Activated CD8-positive, alpha-beta memory T cell treated with anti-CD3 and anti-CD28 coated beads, Interleukin-2, amount 50 U/mL, for 4 hours (primary cell): ENCODE results near the gene TMEM59L.
A peak's percentile ranks its signal among the peaks of the same experiment; 100 is the strongest.
"Not testable (repeated sequence)": the region's sequence is repeated elsewhere in the genome, so short reads cannot be mapped to it uniquely, and the experiment has no call there.

Experiments
- DNase-seq: peaks from one replicate; pipeline ENCODE4 v3.0.0-alpha.2; 2020

Gene TMEM59L

GRCh38 chr19:18612772-18613588 is at the start of gene TMEM59L:
Gene TMEM59L, plus strand, starts transcription at chr19:18612870. Its CDS starts 89 bp downstream, at chr19:18612959.
- peak; percentile 52 for DNase-seq

- no peak for DNase-seq
These were observed 45.7 kb upstream of the TMEM59L start for GRCh38 chr19:18566953-18567352.

- DNase-seq: no peak
These were observed 44.3 kb upstream of the TMEM59L start for GRCh38 chr19:18568367-18568766.

DNA sequence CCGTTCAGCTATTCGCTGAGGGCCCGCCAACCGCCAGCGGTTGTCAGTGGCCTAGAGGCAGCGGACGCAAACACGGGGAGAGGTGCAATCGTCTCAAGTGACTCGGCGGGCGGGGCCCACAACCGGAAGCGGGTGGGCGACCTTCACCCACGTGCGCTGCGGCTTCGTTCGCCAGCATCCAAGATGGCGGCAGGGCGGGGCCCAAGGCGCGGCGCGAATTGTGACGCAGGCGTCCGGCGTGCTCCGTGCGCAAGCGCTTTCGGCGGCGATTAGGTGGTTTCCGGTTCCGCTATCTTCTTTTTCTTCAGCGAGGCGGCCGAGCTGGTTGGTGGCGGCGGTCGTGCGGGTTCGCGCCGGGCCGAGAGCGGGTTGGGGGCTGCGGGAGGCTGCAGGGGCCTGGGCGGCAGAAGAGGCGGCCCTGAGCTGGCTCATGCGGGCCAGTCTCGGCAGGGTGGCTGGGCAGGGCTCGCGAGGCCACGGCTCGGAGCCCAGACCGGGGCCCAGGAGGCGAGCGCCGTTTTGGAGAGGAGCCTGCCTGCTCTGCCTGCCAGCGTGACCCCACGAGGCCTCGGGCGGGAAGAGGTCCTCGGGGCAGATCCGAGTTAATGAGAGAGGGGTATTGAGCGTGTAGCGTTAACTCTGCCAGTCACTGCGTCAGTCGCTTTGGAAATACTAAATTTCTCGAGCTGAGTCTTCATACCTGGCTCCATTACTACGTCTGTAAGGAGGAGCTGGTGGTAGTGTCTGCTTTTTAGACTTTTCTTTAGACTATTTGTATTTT is 40.9 kb upstream of the TMEM59L start, which contains the start of gene UBA52:
TSS of gene UBA52 (plus strand) at position 294 of the 781 bp plus-strand sequence. CDS start 1,444 bp downstream, outside the sequence.
- DNase-seq: peak; percentile 98

DNA sequence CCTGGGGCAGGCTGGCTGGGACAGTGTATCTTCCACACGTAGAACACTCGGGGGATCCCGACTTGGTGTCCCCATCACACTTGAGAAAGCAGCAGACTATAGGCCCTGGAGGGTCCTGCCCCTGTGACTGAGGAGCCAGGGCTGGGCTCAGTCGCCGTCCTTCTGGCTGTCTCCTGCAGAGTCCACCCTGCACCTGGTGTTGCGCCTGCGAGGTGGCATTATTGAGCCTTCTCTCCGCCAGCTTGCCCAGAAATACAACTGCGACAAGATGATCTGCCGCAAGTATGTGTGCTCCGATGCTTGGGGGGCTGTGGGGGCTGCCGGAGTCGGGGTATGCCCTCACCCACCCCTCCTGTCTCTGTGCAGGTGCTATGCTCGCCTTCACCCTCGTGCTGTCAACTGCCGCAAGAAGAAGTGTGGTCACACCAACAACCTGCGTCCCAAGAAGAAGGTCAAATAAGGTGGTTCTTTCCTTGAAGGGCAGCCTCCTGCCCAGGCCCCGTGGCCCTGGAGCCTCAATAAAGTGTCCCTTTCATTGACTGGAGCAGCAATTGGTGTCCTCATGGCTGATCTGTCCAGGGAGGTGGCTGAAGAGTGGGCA is 37.9 kb upstream of the TMEM59L start:
- DNase-seq: no peak

GRCh38 chr19:18576383-18576782 is 36.3 kb upstream of the TMEM59L start:
- no peak for DNase-seq

- no peak for DNase-seq
These were observed 35.2 kb upstream of the TMEM59L start for GRCh38 chr19:18577365-18577914.

GRCh38 chr19:18580311-18580710 is 32.4 kb upstream of the TMEM59L start:
- DNase-seq: no peak

DNA sequence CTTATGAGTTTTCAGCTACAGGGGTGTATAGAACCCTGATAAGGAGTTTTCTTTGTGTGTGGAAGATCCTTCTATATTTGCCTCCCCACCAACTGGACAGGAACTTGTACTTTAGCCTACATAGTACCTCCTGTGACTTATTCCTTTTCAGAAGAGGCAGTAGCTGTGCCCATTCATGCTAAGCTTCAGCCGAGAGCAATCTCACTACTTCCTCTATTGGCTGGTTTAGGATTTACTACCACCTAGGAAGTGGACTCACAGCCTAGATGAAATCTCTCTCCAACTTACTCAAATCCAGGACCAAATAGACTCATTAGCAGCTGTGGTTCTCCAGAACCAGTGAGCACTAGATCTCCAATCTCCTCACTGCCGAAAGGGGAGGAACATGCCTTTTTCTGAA is 26.4 kb upstream of the TMEM59L start:
- DNase-seq: no peak

DNA sequence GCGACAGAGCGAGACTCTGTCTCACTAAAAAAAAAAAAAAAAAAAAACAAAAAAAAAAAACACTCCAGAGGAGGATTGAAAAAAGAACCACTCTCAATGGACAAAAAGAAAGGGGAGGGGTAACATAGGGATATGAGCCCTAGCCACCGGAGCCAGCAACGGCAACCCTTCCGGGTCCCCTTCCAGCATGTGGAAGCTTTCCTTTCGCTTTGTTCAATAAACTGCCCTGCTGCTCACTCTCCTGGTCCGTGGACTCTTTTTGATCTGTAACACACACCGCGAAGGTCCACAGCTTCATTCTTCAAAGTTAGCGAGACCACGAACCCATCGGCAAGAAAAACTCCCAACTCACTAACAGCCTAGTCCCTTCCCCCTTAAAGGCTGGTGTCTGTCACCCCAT is 25.1 kb upstream of the TMEM59L start:
- DNase-seq: no peak

- no peak for DNase-seq
These were observed 24.6 kb upstream of the TMEM59L start for GRCh38 chr19:18587962-18588610.

- DNase-seq: peak; percentile 92
These were observed 23.9 kb upstream of the TMEM59L start, which contains the start of gene REX1BD for GRCh38 chr19:18588611-18589379. Gene REX1BD, plus strand, starts transcription at chr19:18588798. Its CDS starts 4 bp downstream, at chr19:18588802.

DNA sequence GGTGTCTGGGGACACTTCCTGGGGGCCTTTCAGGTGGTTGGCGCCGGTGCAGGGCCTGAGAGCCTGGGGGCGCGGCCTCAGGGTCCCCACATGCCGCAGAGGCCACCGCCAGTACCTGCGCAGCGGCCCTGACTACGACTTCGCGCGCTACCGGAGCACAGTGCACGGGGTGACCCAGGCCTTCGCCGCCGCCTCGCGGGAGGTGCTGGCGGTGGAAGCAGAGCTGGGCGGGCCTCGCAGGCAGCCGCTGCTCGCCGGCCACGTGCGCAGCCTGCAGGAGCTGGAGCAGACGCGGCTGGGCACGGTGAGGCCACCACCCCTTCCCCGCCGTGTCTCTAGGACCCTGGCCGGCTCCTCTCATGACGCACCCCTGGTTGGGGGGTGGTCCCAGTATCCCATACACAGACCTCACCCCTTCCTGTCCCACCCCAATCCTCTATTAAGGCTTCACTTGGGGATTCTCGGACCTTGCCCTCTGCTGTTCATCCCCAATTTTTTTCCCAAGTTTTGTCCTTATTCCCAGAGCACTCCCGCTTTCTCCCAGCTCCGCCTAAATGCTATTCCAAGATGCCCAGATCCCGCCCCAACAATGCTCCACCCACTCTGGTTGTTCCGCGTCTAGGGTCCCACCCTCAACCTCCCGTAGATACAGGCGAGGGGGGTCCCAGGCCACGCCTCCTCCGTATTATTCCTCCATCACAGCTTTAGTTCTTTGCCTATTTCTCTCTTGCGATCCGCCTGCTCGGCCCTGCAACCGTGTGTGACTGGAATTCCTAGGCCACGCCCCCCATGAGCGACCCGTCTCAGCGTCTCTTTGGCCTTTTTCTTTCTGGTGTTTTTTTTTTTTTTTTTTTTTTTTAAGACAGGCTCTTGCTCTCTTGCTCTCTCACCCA is 23.0 kb upstream of the TMEM59L start:
- DNase-seq: peak; percentile 67

DNA sequence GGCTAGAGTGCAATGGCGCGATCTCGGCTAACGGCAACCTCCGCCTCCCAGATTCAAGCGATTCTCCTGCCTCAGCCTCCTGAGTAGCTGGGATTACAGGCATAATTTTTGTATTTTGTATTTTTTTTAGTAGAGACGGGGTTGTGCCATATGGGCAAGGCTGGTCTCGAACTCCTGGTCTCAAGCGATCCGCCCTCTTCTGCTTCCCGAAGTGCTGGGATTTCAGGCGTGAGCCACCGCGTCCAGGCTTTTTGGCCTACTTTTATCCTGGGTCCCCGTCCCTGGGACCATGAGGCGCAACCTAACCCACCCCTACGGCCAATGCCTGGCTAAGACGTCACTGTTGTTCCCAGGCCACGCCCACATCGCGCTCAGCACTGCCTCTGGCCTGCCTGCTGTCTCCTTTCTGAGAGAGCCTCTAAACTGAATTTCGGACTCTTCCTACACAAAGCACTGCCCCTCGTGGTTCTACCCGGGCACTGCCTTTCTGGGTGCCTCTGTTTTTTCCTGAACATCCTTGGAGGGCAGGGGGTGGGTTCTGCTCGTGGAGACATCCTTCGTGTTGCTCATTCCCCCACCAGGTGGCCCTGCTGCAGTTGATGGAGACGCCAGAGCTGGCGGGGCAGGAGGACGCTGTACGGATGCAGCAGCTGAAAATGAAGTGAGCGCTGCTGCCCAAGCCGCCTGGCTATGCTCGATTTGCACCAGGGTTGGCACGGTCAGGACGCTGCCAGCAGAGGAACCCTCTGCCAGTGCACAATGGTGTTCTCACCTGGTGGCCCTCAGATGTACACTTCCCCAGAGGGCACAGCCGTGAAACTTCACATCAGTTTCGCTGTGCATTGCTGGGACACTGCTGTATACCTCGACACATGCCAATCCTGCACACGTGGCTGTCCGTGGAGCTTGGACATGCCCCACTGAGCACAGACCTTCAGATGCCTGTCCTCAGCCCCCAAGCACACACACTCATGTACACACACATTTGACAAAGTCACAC is 22.1 kb upstream of the TMEM59L start:
- no peak for DNase-seq

- no peak for DNase-seq
These were observed 20.8 kb upstream of the TMEM59L start for GRCh38 chr19:18591735-18592385.

DNA sequence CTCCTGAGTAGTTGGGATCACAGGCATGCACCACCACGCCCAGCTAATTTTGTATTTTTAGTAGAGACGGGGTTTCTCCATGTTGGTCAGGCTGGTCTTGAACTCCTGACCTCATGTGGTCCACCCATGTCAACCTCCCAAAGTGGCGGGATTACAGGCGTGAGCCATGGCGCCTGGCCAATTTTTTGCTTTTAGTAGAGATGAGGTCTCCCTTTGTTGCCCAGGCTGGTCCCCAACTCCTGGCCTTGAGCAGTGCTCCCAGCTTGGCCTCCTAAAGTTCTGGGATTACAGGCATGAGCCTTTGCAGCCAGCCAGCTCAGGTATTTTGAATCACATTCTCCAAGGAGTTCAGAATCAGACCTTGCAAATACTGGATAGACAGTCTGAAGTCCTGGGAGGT is 19.9 kb upstream of the TMEM59L start:
- DNase-seq: not testable (repeated sequence)

GRCh38 chr19:18593367-18594095 is 19.1 kb upstream of the TMEM59L start:
- DNase-seq: no peak
